ENCODE data around the gene PTPRM. TPM values are rescaled to one million over a fixed set of nuclear protein-coding genes. Genes with fewer than 3 reads are reported as not detected.
"Not testable (repeated sequence)": the region's sequence is repeated elsewhere in the genome, so short reads cannot be mapped to it uniquely, and the experiment has no call there.

Gene PTPRM
- total RNA-seq, 1 donor from 2014 or later, result 102 TPM

GRCh38 chr18:8045160-8045883, 478.2 kb downstream of the PTPRM start:
- no peak for ATAC-seq
- no peak for DNase-seq (ENCODE audit: missing footprints)
- intact Hi-C loops (cut with DNase I), result loop anchor here (10.0 kb wide), 1 partner anchor 81 kb away; no protein-coding TSS in a partner anchor

- intact Hi-C loops (cut with DNase I), result loop anchor here (10.0 kb wide), 1 partner anchor 81 kb away; no protein-coding TSS in a partner anchor
- no peak for DNase-seq (ENCODE audit: missing footprints)
- no peak for ATAC-seq
These were observed 478.8 kb downstream of the PTPRM start for GRCh38 chr18:8045884-8046281.

- no peak for ATAC-seq
- intact Hi-C loops (cut with DNase I), result loop anchor here (10.0 kb wide), 1 partner anchor 82 kb away; no protein-coding TSS in a partner anchor
- DNase-seq (ENCODE audit: missing footprints), result no peak
These were observed 479.3 kb downstream of the PTPRM start for GRCh38 chr18:8046441-8046840.

GRCh38 chr18:8049147-8049546, 482.0 kb downstream of the PTPRM start:
- intact Hi-C loops (cut with DNase I), result loop anchor here (10.0 kb wide), 1 partner anchor 84 kb away; no protein-coding TSS in a partner anchor
- ATAC-seq (no peak), DNase-seq (ENCODE audit: missing footprints) (no peak)

- no peak for DNase-seq (ENCODE audit: missing footprints)
- ATAC-seq, result no peak
- intact Hi-C loops (cut with DNase I), result no loop called here
These were observed 483.7 kb downstream of the PTPRM start for GRCh38 chr18:8050616-8051329.

GRCh38 chr18:8051453-8051852, 484.3 kb downstream of the PTPRM start:
- DNase-seq (ENCODE audit: missing footprints) (no peak), ATAC-seq (no peak)
- intact Hi-C loops (cut with DNase I), result no loop called here

GRCh38 chr18:8052237-8052701, 485.2 kb downstream of the PTPRM start:
- intact Hi-C loops (cut with DNase I), result no loop called here
- ATAC-seq (no peak), DNase-seq (ENCODE audit: missing footprints) (no peak)

- DNase-seq (ENCODE audit: missing footprints) (no peak), ATAC-seq (no peak)
- intact Hi-C loops (cut with DNase I), result no loop called here
These were observed 489.6 kb downstream of the PTPRM start for GRCh38 chr18:8056723-8057122.

GRCh38 chr18:8063152-8063551, 496.0 kb downstream of the PTPRM start:
- ATAC-seq; intact Hi-C loops (cut with DNase I); DNase-seq (ENCODE audit: missing footprints): not testable (repeated sequence)

GRCh38 chr18:8063733-8064132, 496.6 kb downstream of the PTPRM start:
- ATAC-seq (no peak), DNase-seq (ENCODE audit: missing footprints) (no peak)
- intact Hi-C loops (cut with DNase I), result no loop called here

- intact Hi-C loops (cut with DNase I), result no loop called here
- no peak for ATAC-seq
- DNase-seq (ENCODE audit: missing footprints), result no peak
These were observed 498.2 kb downstream of the PTPRM start for GRCh38 chr18:8065284-8065683.

GRCh38 chr18:8065773-8066172, 498.7 kb downstream of the PTPRM start:
- ATAC-seq, result no peak
- intact Hi-C loops (cut with DNase I), result no loop called here

GRCh38 chr18:8069708-8070107, 502.6 kb downstream of the PTPRM start:
- DNase-seq (ENCODE audit: missing footprints) (no peak), ATAC-seq (no peak)
- intact Hi-C loops (cut with DNase I), result no loop called here

More at GRCh38 chr18:8065773-8066172, 498.7 kb downstream of the PTPRM start:
- no peak for DNase-seq (ENCODE audit: missing footprints)

GRCh38 chr18:8073167-8073566, 506.1 kb downstream of the PTPRM start:
- intact Hi-C loops (cut with DNase I), result no loop called here
- no peak for DNase-seq (ENCODE audit: missing footprints)
- no peak for ATAC-seq

GRCh38 chr18:8080092-8080491, 513.0 kb downstream of the PTPRM start:
- ATAC-seq, result no peak
- intact Hi-C loops (cut with DNase I), result loop anchor here (10.0 kb wide), 1 partner anchor 805 kb away; no protein-coding TSS in a partner anchor
- no peak for DNase-seq (ENCODE audit: missing footprints)

GRCh38 chr18:8081267-8081666, 514.2 kb downstream of the PTPRM start:
- intact Hi-C loops (cut with DNase I), result loop anchor here (10.0 kb wide), 1 partner anchor 806 kb away; no protein-coding TSS in a partner anchor
- DNase-seq (ENCODE audit: missing footprints) (no peak), ATAC-seq (no peak)

GRCh38 chr18:8081872-8082553, 514.9 kb downstream of the PTPRM start:
- ATAC-seq (peak; percentile 31), DNase-seq (ENCODE audit: missing footprints) (no peak)
- intact Hi-C loops (cut with DNase I), result loop anchor here (10.0 kb wide), 1 partner anchor 807 kb away; no protein-coding TSS in a partner anchor

GRCh38 chr18:8084160-8084559, 517.0 kb downstream of the PTPRM start:
- intact Hi-C loops (cut with DNase I), result loop anchor here (10.0 kb wide), 1 partner anchor 809 kb away; no protein-coding TSS in a partner anchor
- DNase-seq (ENCODE audit: missing footprints) (no peak), ATAC-seq (peak; percentile 50)

- intact Hi-C loops (cut with DNase I), result loop anchor here (10.0 kb wide), 1 partner anchor 814 kb away; no protein-coding TSS in a partner anchor
- DNase-seq (ENCODE audit: missing footprints) (no peak), ATAC-seq (no peak)
These were observed 521.5 kb downstream of the PTPRM start for GRCh38 chr18:8088626-8089025.

All from Right ventricle myocardium inferior (tissue), 1 donor.